B cell (primary cell): ENCODE measurements around the gene GSTP1. TPM values are rescaled to one million over a fixed set of nuclear protein-coding genes. Genes with fewer than 3 reads are reported as not detected.

Experiments
- ATAC-seq: fragments of 200-7000 bp; cut with Tn5 transposase; one replicate; pipeline ENCODE4 v1.10.0; 2021; ENCODE audit warnings: low read depth, mild to moderate bottlenecking, moderate number of reproducible peaks, moderate library complexity
- CTCF ChIA-PET: fragments of 350-600 bp; sonication (Branson Sonifier 250); formaldehyde crosslinking; loops from one replicate; lab custom pipeline; 2021; ENCODE audit warnings: antibody characterized with exemption, inconsistent platforms; lab: Charles Lee
- POLR2A ChIA-PET: fragments of 350-600 bp; sonication (Branson Sonifier 250); formaldehyde crosslinking; loops from one replicate; lab custom pipeline; 2021; ENCODE audit warnings: antibody characterized with exemption; lab: Charles Lee
- DNase-seq: peaks from one replicate; pipeline ENCODE4 v3.0.0; 2013
- H2AFZ ChIP-seq: 2 replicates; pipeline ENCODE4 v1.6.1; 2012; ENCODE audit warnings: mild to moderate bottlenecking, low read depth, low read length; ENCODE audit not compliant: insufficient read depth, poor library complexity, severe bottlenecking
- H3K27ac ChIP-seq, 2 donors: 1 replicate in 1 of 2; 2 replicates in 1 of 2; pipeline ENCODE4 v1.5.1; 2012 to 2013; ENCODE audit warnings: low read length in 2 of 2, mild to moderate bottlenecking in 2 of 2, moderate library complexity in 1 of 2
- H3K27me3 ChIP-seq, 4 experiments: fragments of 200-600 bp in 1 of 4; sonication (generic) in 1 of 4; replicated peaks in 1 of 4; 1 replicate in 2 of 4; 2 replicates in 2 of 4; pipeline versions ENCODE4 v1.6.1 to v1.7.0; 2013 to 2016; ENCODE audit warnings: low read length in 3 of 4, mild to moderate bottlenecking in 2 of 4, mixed read lengths in 1 of 4, moderate library complexity in 1 of 4; ENCODE audit not compliant: insufficient read depth in 4 of 4, control insufficient read depth in 3 of 4; ENCODE audit errors: control extremely low read depth in 1 of 4
- H3K36me3 ChIP-seq, 2 experiments: replicated peaks in 1 of 2; 1 replicate in 1 of 2; 2 replicates in 1 of 2; pipeline versions ENCODE4 v1.6.1 to v1.7.1; 2013; ENCODE audit warnings: low read length in 1 of 2; ENCODE audit not compliant: insufficient read depth in 2 of 2, control insufficient read depth in 1 of 2; ENCODE audit errors: control extremely low read depth in 1 of 2, extremely low read depth in 1 of 2
- H3K4me1 ChIP-seq, 2 donors: fragments of 200-600 bp in 1 of 2; sonication (generic) in 1 of 2; 1 replicate in 1 of 2; 2 replicates in 1 of 2; pipeline versions ENCODE4 v1.5.1 to v1.6.1; 2013 to 2017; ENCODE audit warnings: low read length in 2 of 2; ENCODE audit not compliant: control insufficient read depth in 2 of 2, insufficient read depth in 2 of 2
- H3K4me2 ChIP-seq: replicated peaks from 2 replicates; pipeline ENCODE3; 2012; ENCODE audit warnings: mild to moderate bottlenecking, low read depth, low read length; ENCODE audit not compliant: poor library complexity, severe bottlenecking
- H3K4me3 ChIP-seq, 5 experiments: fragments of 200-600 bp in 1 of 5; sonication (generic) in 1 of 5; 1 replicate in 3 of 5; 2 replicates in 2 of 5; pipeline versions ENCODE4 v1.5.1 to v1.7.0; 2011 to 2016; ENCODE audit warnings: low read length in 4 of 5, mild to moderate bottlenecking in 4 of 5, low read depth in 2 of 5, control low read depth in 1 of 5, moderate library complexity in 1 of 5; ENCODE audit not compliant: insufficient read depth in 1 of 5; ENCODE audit errors: control extremely low read depth in 1 of 5, extremely low read depth in 1 of 5
- H3K79me2 ChIP-seq: fragments of 200-600 bp; sonication (generic); one replicate; pipeline ENCODE4 v1.6.0; 2016; ENCODE audit warnings: low read length; ENCODE audit not compliant: control insufficient read depth, insufficient read depth
- H3K9ac ChIP-seq: fragments of 200-600 bp; sonication (generic); 2 replicates; pipeline ENCODE4 v1.6.1; 2017; ENCODE audit warnings: mild to moderate bottlenecking, low read length, moderate library complexity
- H3K9me3 ChIP-seq, 3 donors: one replicate each; pipeline versions ENCODE4 v1.6.1 to v1.7.1; 2013; ENCODE audit warnings: low read length in 2 of 3; ENCODE audit not compliant: control insufficient read depth in 2 of 3, insufficient read depth in 1 of 3; ENCODE audit errors: control extremely low read depth in 1 of 3
- H4K20me1 ChIP-seq: 2 replicates; pipeline ENCODE4 v1.6.0; 2012; ENCODE audit warnings: mild to moderate bottlenecking, low read length; ENCODE audit not compliant: insufficient read depth, control insufficient read depth, poor library complexity, severe bottlenecking
- H3K27ac Mint-ChIP-seq: one replicate; pipeline ENCODE4 v1.8.0; 2021; ENCODE audit warnings: mixed read lengths
- H3K27me3 Mint-ChIP-seq: one replicate; pipeline ENCODE4 v1.8.0; 2021; ENCODE audit warnings: mixed read lengths
- H3K4me1 Mint-ChIP-seq: one replicate; pipeline ENCODE4 v1.8.0; 2021; ENCODE audit warnings: mixed read lengths
- H3K4me3 Mint-ChIP-seq: one replicate; pipeline ENCODE4 v1.8.0; 2021; ENCODE audit warnings: mixed read lengths
- H3K9me3 Mint-ChIP-seq: one replicate; pipeline ENCODE4 v1.8.0; 2022; ENCODE audit warnings: mixed read lengths; ENCODE audit not compliant: insufficient read depth
- EZH2 ChIP-seq: IDR thresholded peaks from 2 replicates; pipeline ENCODE4 v1.6.1; 2012; ENCODE audit warnings: borderline replicate concordance, low read depth, mild to moderate bottlenecking, moderate library complexity, low read length; ENCODE audit not compliant: insufficient read depth, poor library complexity, severe bottlenecking
- WGBS: methylation state at CpG from one replicate; pipeline ENCODE4 v1.1.5; 2013; ENCODE audit warnings: missing lambda C conversion rate; ENCODE audit not compliant: insufficient coverage; 5-methylcytosine and 5-hydroxymethylcytosine counted together
- intact Hi-C: fragments of 100-400 bp; cut with micrococcal nuclease; formaldehyde crosslinking; loops from one replicate; pipeline ENCODE4 v1.10.0; 2022
- polyA plus RNA-seq: library from polyadenylated mRNA; depleted of rRNA; stranded (reverse); fragments of >200 nt; gene quantifications from 2 replicates; pipeline ENCODE4 v1.2.3, GENCODE V29; 2012
- total RNA-seq, 2 donors: library from RNA; stranded (reverse); fragments of 120-200 nt in 1 of 2; gene quantifications; 1 replicate in 1 of 2; 2 replicates in 1 of 2; pipeline versions ENCODE4 v1.2.3 to v1.2.4, GENCODE V29; 2013 to 2022
- TF ChIP-seq, protein P1 (sequence below): fragments of 200-600 bp; IDR thresholded peaks from one replicate; pipeline ENCODE4 v1.8.0; 2022; ENCODE audit warnings: antibody characterized with exemption, mild to moderate bottlenecking

The GSTP1 gene
- total and polyA plus RNA-seq, 2 donors (not counting 1 experiment from before 2014, with no cell fraction given) = 200 to 313 TPM

DNA sequence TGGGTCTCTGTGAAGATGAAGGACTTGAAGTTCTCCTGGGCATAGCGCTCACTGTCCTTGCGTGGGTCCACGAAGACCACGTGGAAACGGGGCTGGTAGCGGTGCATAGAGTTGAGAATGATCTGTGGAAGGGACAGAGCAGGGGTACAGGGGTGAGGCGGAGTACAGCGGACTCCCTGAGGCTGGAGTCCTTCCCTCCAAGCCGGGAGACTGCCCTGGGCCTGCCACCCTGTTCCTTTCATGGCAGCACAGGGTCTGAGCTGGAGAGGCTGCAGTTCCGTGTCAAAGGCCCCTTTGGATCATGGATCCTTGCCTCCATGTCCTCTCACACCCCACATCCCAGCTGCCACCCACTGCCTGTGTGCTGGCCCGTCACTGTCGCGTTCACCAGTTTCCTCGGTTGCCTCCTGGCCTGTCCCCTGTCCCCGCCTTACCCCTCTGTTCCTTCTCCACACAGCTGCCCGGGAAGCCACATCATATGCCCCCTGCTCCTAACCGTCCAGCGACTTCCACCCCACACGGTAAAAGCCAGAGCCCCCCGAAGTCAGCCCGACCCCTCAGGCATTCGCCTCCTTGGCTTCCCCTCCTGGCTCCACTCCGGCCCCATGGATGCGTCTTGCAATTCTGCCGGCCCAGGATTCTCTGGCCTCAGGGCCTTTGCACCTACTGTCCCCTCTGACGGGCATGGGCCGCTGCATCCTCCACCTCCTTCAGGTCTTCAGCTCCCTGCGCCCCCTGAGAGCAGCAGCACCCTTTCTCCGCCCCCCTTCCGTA, 49.6 kb downstream of the GSTP1 start:
- no peaks in the 10 kb centered on the region for H3K9me3 Mint-ChIP-seq
- DNase-seq (no peak), ATAC-seq (no peak)
- intact Hi-C loops = no loop called here
- CTCF ChIA-PET = interaction anchor here (1.0 to 7.5 kb wide), 2 partner anchors 14 to 26 kb away, joined by 3 to 105 read pairs; partner anchors contain the start of gene ACY3
- no peak overlapping the region for H3K27ac ChIP-seq
- POLR2A ChIA-PET = no interaction called here
- H3K27ac Mint-ChIP-seq = peak overlapping the region; percentile 67
- H3K4me2 ChIP-seq = no peak overlapping the region
- no peaks in the 10 kb centered on the region for H3K27me3 Mint-ChIP-seq
- no peak overlapping the region for H2AFZ ChIP-seq
- peak overlapping the region; percentile 40 for H3K4me3 Mint-ChIP-seq
- TF ChIP-seq, protein P1, sequence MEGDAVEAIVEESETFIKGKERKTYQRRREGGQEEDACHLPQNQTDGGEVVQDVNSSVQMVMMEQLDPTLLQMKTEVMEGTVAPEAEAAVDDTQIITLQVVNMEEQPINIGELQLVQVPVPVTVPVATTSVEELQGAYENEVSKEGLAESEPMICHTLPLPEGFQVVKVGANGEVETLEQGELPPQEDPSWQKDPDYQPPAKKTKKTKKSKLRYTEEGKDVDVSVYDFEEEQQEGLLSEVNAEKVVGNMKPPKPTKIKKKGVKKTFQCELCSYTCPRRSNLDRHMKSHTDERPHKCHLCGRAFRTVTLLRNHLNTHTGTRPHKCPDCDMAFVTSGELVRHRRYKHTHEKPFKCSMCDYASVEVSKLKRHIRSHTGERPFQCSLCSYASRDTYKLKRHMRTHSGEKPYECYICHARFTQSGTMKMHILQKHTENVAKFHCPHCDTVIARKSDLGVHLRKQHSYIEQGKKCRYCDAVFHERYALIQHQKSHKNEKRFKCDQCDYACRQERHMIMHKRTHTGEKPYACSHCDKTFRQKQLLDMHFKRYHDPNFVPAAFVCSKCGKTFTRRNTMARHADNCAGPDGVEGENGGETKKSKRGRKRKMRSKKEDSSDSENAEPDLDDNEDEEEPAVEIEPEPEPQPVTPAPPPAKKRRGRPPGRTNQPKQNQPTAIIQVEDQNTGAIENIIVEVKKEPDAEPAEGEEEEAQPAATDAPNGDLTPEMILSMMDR = no peak
- no peak for TF ChIP-seq EZH2
- no peaks in the 10 kb centered on the region for H3K79me2 ChIP-seq
- 94% methylated on average over 30 of the region's 30 CpGs for WGBS
- H4K20me1 ChIP-seq = peaks cover 9% of the 10 kb centered on the region
- H3K4me1 Mint-ChIP-seq = peaks cover 19% of the 10 kb centered on the region
- peaks cover 14 to 19% of the 10 kb centered on the region in 2 donors for H3K4me1 ChIP-seq
- no peaks in the 10 kb centered on the region for H3K27me3 ChIP-seq
- no peak overlapping the region for H3K9ac ChIP-seq
- no peaks in the 10 kb centered on the region for H3K9me3 ChIP-seq
- H3K4me3 ChIP-seq = no peak overlapping the region
- no peaks in the 10 kb centered on the region for H3K36me3 ChIP-seq

- no peak overlapping the region for H3K9ac ChIP-seq
- TF ChIP-seq, protein P1 = no peak
- no peak for TF ChIP-seq EZH2
- CTCF ChIA-PET = interaction anchor here (1.0 to 5.3 kb wide), 2 partner anchors 13 to 25 kb away, joined by 3 to 50 read pairs; partner anchors contain the start of gene ACY3
Observed at GRCh38 chr11:67633758-67634365, 50.2 kb downstream of the GSTP1 start.

More at GRCh38 chr11:67633758-67634365, 50.2 kb downstream of the GSTP1 start:
- POLR2A ChIA-PET = no interaction called here
- peak overlapping the region; percentile 20 for H3K27ac Mint-ChIP-seq
- no peaks in the 10 kb centered on the region for H3K27me3 ChIP-seq
- peaks cover 2% of the 10 kb centered on the region for H4K20me1 ChIP-seq
- H3K4me3 ChIP-seq = no peak overlapping the region
- WGBS = 85% methylated on average over 21 of the region's 22 CpGs
- intact Hi-C loops = no loop called here
- no peaks in the 10 kb centered on the region for H3K9me3 Mint-ChIP-seq
- no peak overlapping the region for H3K4me3 Mint-ChIP-seq
- no peaks in the 10 kb centered on the region for H3K36me3 ChIP-seq
- peaks cover 9 to 14% of the 10 kb centered on the region in 2 donors for H3K4me1 ChIP-seq
- DNase-seq = no peak
- no peak overlapping the region for H3K4me2 ChIP-seq
- H3K79me2 ChIP-seq = no peaks in the 10 kb centered on the region
- ATAC-seq = no peak
- H3K4me1 Mint-ChIP-seq = peaks cover 19% of the 10 kb centered on the region
- no peaks in the 10 kb centered on the region for H3K27me3 Mint-ChIP-seq
- H2AFZ ChIP-seq = no peak overlapping the region
- no peak overlapping the region for H3K27ac ChIP-seq
- H3K9me3 ChIP-seq = no peaks in the 10 kb centered on the region
